ENCODE measurements around the gene HBG1.

HBG1 gene

GRCh38 chr11:5224538-5225479, 24.8 kb downstream of the HBG1 start:
- DNase-seq: no peak

- DNase-seq: no peak
These were observed 26.0 kb downstream of the HBG1 start for GRCh38 chr11:5223686-5224085.

GRCh38 chr11:5223146-5223545, 26.5 kb downstream of the HBG1 start:
- no peak for DNase-seq

GRCh38 chr11:5210376-5210885, 39.2 kb downstream of the HBG1 start:
- no peak for DNase-seq

- DNase-seq: no peak
These were observed 44.9 kb downstream of the HBG1 start for GRCh38 chr11:5204787-5205186.

- no peak for DNase-seq
These were observed 46.3 kb downstream of the HBG1 start for GRCh38 chr11:5203366-5203765.

GRCh38 chr11:5200582-5200981, 49.1 kb downstream of the HBG1 start, which contains the start of gene OR51V1:
Gene OR51V1 (minus strand): TSS chr11:5200682. CDS start chr11:5200682, 0 bp downstream.
- DNase-seq: no peak

GRCh38 chr11:5198285-5198684, 51.4 kb downstream of the HBG1 start:
- DNase-seq: no peak

Data from CD4-positive, alpha-beta T cell treated with Interleukin-17A for 1 hour (primary cell).